CD14-positive monocyte (primary cell): ENCODE results near the gene KIF13A. TPM values are rescaled to one million over a fixed set of nuclear protein-coding genes. Genes with fewer than 3 reads are reported as not detected.
A peak's percentile ranks its signal among the peaks of the same experiment; 100 is the strongest.
"Not testable (repeated sequence)": the region's sequence is repeated elsewhere in the genome, so short reads cannot be mapped to it uniquely, and the experiment has no call there.

ENCODE experiments used
- DNase-seq, 3 donors: peaks; one replicate each; pipeline ENCODE4 v3.0.0-alpha.2; 2011 to 2022
- H2AFZ ChIP-seq: 2 replicates; pipeline ENCODE4 v1.6.0; 2012; ENCODE audit warnings: mild to moderate bottlenecking, low read depth, low read length, inconsistent platforms; ENCODE audit not compliant: insufficient read depth, poor library complexity, severe bottlenecking
- H3K27ac ChIP-seq, 2 donors: 1 replicate in 1 of 2; 2 replicates in 1 of 2; pipeline ENCODE4 v1.5.1; 2012 to 2013; ENCODE audit warnings: low read length in 2 of 2, control low read depth in 1 of 2, inconsistent platforms in 1 of 2, low read depth in 1 of 2, mild to moderate bottlenecking in 1 of 2
- H3K27me3 ChIP-seq, 2 donors: one replicate each; pipeline versions ENCODE4 v1.6.0 to v1.6.1; 2011 to 2013; ENCODE audit warnings: low read length in 2 of 2; ENCODE audit not compliant: control insufficient read depth in 2 of 2, insufficient read depth in 2 of 2
- H3K36me3 ChIP-seq, 2 donors: replicated peaks in 1 of 2; 1 replicate in 1 of 2; 2 replicates in 1 of 2; pipeline versions ENCODE4 v1.5.1 to v1.6.1; 2012 to 2013; ENCODE audit warnings: low read length in 2 of 2, control low read depth in 1 of 2, inconsistent platforms in 1 of 2, mild to moderate bottlenecking in 1 of 2; ENCODE audit not compliant: insufficient read depth in 2 of 2, control insufficient read depth in 1 of 2
- H3K4me1 ChIP-seq, 2 donors: 1 replicate in 1 of 2; 2 replicates in 1 of 2; pipeline versions ENCODE4 v1.5.1 to v1.6.1; 2012 to 2013; ENCODE audit warnings: low read length in 2 of 2, control low read depth in 1 of 2, inconsistent platforms in 1 of 2, mild to moderate bottlenecking in 1 of 2, moderate library complexity in 1 of 2; ENCODE audit not compliant: insufficient read depth in 2 of 2, control insufficient read depth in 1 of 2
- H3K4me2 ChIP-seq: replicated peaks from 2 replicates; pipeline ENCODE3; 2012; ENCODE audit warnings: low read length, moderate library complexity, mild to moderate bottlenecking; ENCODE audit not compliant: poor library complexity, severe bottlenecking; ENCODE audit errors: extremely low read depth
- H3K4me3 ChIP-seq, 3 experiments: fragments of 200-600 bp in 1 of 3; sonication (generic) in 1 of 3; replicated peaks in 1 of 3; 1 replicate in 2 of 3; 2 replicates in 1 of 3; pipeline ENCODE4 v1.5.1; 2011 to 2013; ENCODE audit warnings: low read length in 3 of 3, mild to moderate bottlenecking in 3 of 3, control low read depth in 2 of 3, low read depth in 2 of 3, inconsistent platforms in 1 of 3, moderate library complexity in 1 of 3
- H3K79me2 ChIP-seq: 2 replicates; pipeline ENCODE4 v1.6.0; 2012; ENCODE audit warnings: mild to moderate bottlenecking, control low read depth, inconsistent platforms, low read length, moderate library complexity; ENCODE audit not compliant: insufficient read depth
- H3K9ac ChIP-seq: 2 replicates; pipeline ENCODE4 v1.6.0; 2017; ENCODE audit warnings: low read length, mild to moderate bottlenecking; ENCODE audit not compliant: insufficient read depth, poor library complexity, severe bottlenecking
- H3K9me3 ChIP-seq, 2 donors: replicated peaks in 1 of 2; 1 replicate in 1 of 2; 2 replicates in 1 of 2; pipeline versions ENCODE4 v1.5.1 to v1.6.1; 2012 to 2013; ENCODE audit warnings: low read length in 2 of 2, control low read depth in 1 of 2; ENCODE audit not compliant: control insufficient read depth in 1 of 2, insufficient read depth in 1 of 2
- H4K20me1 ChIP-seq: 2 replicates; pipeline ENCODE4 v1.6.0; 2012; ENCODE audit warnings: mild to moderate bottlenecking, low read length, control low read depth, moderate library complexity; ENCODE audit not compliant: insufficient read depth
- H3K27ac Mint-ChIP-seq, 7 donors: one replicate each; pipeline ENCODE4 v1.8.0; 2020; ENCODE audit warnings: mild to moderate bottlenecking in 7 of 7, mixed read lengths in 7 of 7, moderate library complexity in 6 of 7, inconsistent platforms in 2 of 7
- H3K27me3 Mint-ChIP-seq, 3 donors: one replicate each; pipeline ENCODE4 v1.8.0; 2021 to 2022; ENCODE audit warnings: low read depth in 3 of 3, mild to moderate bottlenecking in 3 of 3, mixed read lengths in 3 of 3, moderate library complexity in 3 of 3, inconsistent platforms in 1 of 3
- H3K36me3 Mint-ChIP-seq, 2 donors: one replicate each; pipeline ENCODE4 v1.8.0; 2020; ENCODE audit warnings: mixed read lengths in 2 of 2, inconsistent platforms in 1 of 2, mild to moderate bottlenecking in 1 of 2
- H3K4me1 Mint-ChIP-seq: one replicate; pipeline ENCODE4 v1.8.0; 2020; ENCODE audit warnings: mild to moderate bottlenecking, mixed read lengths
- H3K4me3 Mint-ChIP-seq, 2 donors: one replicate each; pipeline ENCODE4 v1.8.0; 2020; ENCODE audit warnings: mild to moderate bottlenecking in 2 of 2, mixed read lengths in 2 of 2, moderate library complexity in 1 of 2
- H3K9me3 Mint-ChIP-seq, 7 donors: one replicate each; pipeline ENCODE4 v1.8.0; 2020 to 2022; ENCODE audit warnings: mixed read lengths in 7 of 7, mild to moderate bottlenecking in 6 of 7, moderate library complexity in 6 of 7, inconsistent platforms in 2 of 7
- CTCF ChIP-seq: fragments of 200-600 bp; IDR thresholded peaks from one replicate; pipeline ENCODE4 v1.8.0; 2022; ENCODE audit warnings: antibody characterized with exemption, mild to moderate bottlenecking
- WGBS: methylation state at CpG from one replicate; pipeline ENCODE4 v1.1.5; 2013; ENCODE audit warnings: missing lambda C conversion rate; ENCODE audit not compliant: insufficient coverage; 5-methylcytosine and 5-hydroxymethylcytosine counted together
- intact Hi-C, 2 donors: fragments of 100-400 bp; cut with micrococcal nuclease; formaldehyde crosslinking; loops; one replicate each; pipeline versions ENCODE4 v1.15.0 to v1.15.1; 2023
- polyA plus RNA-seq, 3 donors: library from polyadenylated mRNA; depleted of rRNA in 1 of 3; unstranded in 2 of 3; stranded (reverse) in 1 of 3; fragments of 300-500 nt in 2 of 3; fragments of >200 nt in 1 of 3; fragmentation: Illumina TruSeq in 2 of 3; gene quantifications; 1 replicate in 2 of 3; 2 replicates in 1 of 3; pipeline ENCODE4 v1.2.3, GENCODE V29; 2012 to 2021

The KIF13A gene
- polyA plus RNA-seq, 3 donors, result 2.9 to 28.4 (median 6.0) TPM

GRCh38 chr6:17808609-17809008 lies 178.8 kb downstream of the KIF13A start:
- Histone ChIP-seq H3K4me2 (no peak overlapping the region), H3K9me3 (peaks cover 7 to 11% of the 10 kb centered on the region in 2 donors), H3K36me3 (peaks cover 39 to 88% of the 10 kb centered on the region in 2 donors), H3K4me1 (no peaks in the 10 kb centered on the region), H3K27me3 (no peaks in the 10 kb centered on the region), H4K20me1 (no peaks in the 10 kb centered on the region), H3K4me3 (no peak overlapping the region), H3K27ac (no peak overlapping the region), H3K9ac (no peak overlapping the region), H3K79me2 (no peaks in the 10 kb centered on the region), H2AFZ (no peak overlapping the region)
- Mint-ChIP-seq H3K27ac (no peak overlapping the region), H3K4me3 (no peak overlapping the region), H3K4me1 (peaks cover 17% of the 10 kb centered on the region), H3K36me3 (peaks cover 67 to 85% of the 10 kb centered on the region in 2 donors), H3K9me3 (peaks cover 4 to 19% (median 10%) of the 10 kb centered on the region in 7 donors), H3K27me3 (peaks cover 0 to 3% (median 0%) of the 10 kb centered on the region in 3 donors)
- intact Hi-C loops, result loop anchor here in 1 of 2 donors (10.0 kb wide), 1 partner anchor 104 kb away; the partner anchor contains the start of gene NUP153
- no peak for TF ChIP-seq CTCF
- 0% methylated on average over 1 of the region's 5 CpGs for WGBS
- DNase-seq, result no peak

DNA sequence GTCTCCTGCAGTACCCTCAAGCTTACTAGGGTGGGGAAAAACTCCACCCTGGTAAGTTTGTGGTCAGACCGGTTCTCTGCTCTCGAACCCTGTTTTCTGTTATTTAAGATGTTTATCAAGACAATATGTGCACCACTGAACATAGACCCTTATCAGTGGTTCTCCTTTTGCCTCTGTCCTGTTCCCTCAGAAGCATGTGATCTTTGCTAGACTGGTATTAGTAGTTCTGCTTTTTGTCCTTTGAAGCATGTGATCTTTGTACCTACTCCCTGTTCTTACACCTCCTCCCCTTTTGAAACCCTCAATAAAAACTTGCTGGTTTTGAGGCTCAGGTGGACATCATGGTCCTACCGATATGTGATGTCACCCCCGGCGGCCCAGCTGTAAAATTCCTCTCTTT lies 180.0 kb downstream of the KIF13A start:
- peaks cover 37 to 88% of the 10 kb centered on the region in 2 donors for H3K36me3 ChIP-seq
- intact Hi-C loops, result loop anchor here in 1 of 2 donors (10.0 kb wide), 1 partner anchor 103 kb away; the partner anchor contains the start of gene NUP153
- H3K4me1 ChIP-seq, H3K4me3 ChIP-seq, H3K79me2 ChIP-seq, H4K20me1 ChIP-seq, H3K9ac ChIP-seq, H3K27ac ChIP-seq, H2AFZ ChIP-seq, H3K4me3 Mint-ChIP-seq, H3K4me2 ChIP-seq, H3K27me3 ChIP-seq, H3K27me3 Mint-ChIP-seq: not testable (repeated sequence)
- peak in 2 of 3 donors; percentile 3 to 11 for DNase-seq
- Mint-ChIP-seq H3K27ac (peak overlapping the region in 3 of 7 donors; percentile 21 to 33 (median 21)), H3K36me3 (peaks cover 66 to 88% of the 10 kb centered on the region in 2 donors), H3K4me1 (peaks cover 17% of the 10 kb centered on the region), H3K9me3 (peaks cover 4 to 17% (median 10%) of the 10 kb centered on the region in 7 donors)
- no CpG with 5 or more reads among the region's 5 CpGs for WGBS
- H3K9me3 ChIP-seq, result peaks cover 7 to 11% of the 10 kb centered on the region in 2 donors
